HPDE6-E6E7 (cell line): ENCODE results near the gene ARHGEF4.
"Not testable (repeated sequence)": the region's sequence is repeated elsewhere in the genome, so short reads cannot be mapped to it uniquely, and the experiment has no call there.

Experiments
- DNase-seq: peaks from one replicate; pipeline ENCODE4 v3.0.0; 2011; ENCODE audit warnings: missing footprints; ENCODE audit errors: extremely low spot score

ARHGEF4 gene

GRCh38 chr2:130975729-130976128 lies 139.0 kb downstream of the ARHGEF4 start:
- DNase-seq, result no peak

- no peak for DNase-seq
Measured at GRCh38 chr2:130976591-130977237, 140.0 kb downstream of the ARHGEF4 start.

- DNase-seq, result no peak
Measured at GRCh38 chr2:130977461-130978050, 140.8 kb downstream of the ARHGEF4 start.

- DNase-seq, result no peak
Measured at GRCh38 chr2:130981667-130982066, 145.0 kb downstream of the ARHGEF4 start.

GRCh38 chr2:130985206-130985780 lies 148.6 kb downstream of the ARHGEF4 start:
- no peak for DNase-seq

- no peak for DNase-seq
Measured at GRCh38 chr2:130985831-130986649, 149.3 kb downstream of the ARHGEF4 start.

GRCh38 chr2:130986890-130987493 lies 150.3 kb downstream of the ARHGEF4 start:
- DNase-seq, result no peak

GRCh38 chr2:130987519-130988425 lies 151.1 kb downstream of the ARHGEF4 start:
- DNase-seq, result no peak

- DNase-seq, result not testable (repeated sequence)
Measured at GRCh38 chr2:130991446-130991845, 154.7 kb downstream of the ARHGEF4 start.

GRCh38 chr2:130992003-130992402 lies 155.3 kb downstream of the ARHGEF4 start:
- not testable (repeated sequence) for DNase-seq

- DNase-seq, result no peak
Measured at GRCh38 chr2:130996691-130997090, 160.0 kb downstream of the ARHGEF4 start.

GRCh38 chr2:130997198-130997597 lies 160.5 kb downstream of the ARHGEF4 start:
- no peak for DNase-seq

- DNase-seq, result no peak
Measured at GRCh38 chr2:130998561-130998960, 161.8 kb downstream of the ARHGEF4 start.

GRCh38 chr2:131004446-131005209 lies 167.9 kb downstream of the ARHGEF4 start:
- no peak for DNase-seq

GRCh38 chr2:131005216-131005935 lies 168.7 kb downstream of the ARHGEF4 start:
- DNase-seq, result no peak

- no peak for DNase-seq
Measured at GRCh38 chr2:131006561-131006960, 169.8 kb downstream of the ARHGEF4 start.

GRCh38 chr2:131008967-131009366 lies 172.3 kb downstream of the ARHGEF4 start:
- no peak for DNase-seq

- no peak for DNase-seq
Measured at GRCh38 chr2:131009713-131010475, 173.2 kb downstream of the ARHGEF4 start.

GRCh38 chr2:131010566-131010965 lies 173.9 kb downstream of the ARHGEF4 start:
- no peak for DNase-seq
